Fibroblast of villous mesenchyme (primary cell): ENCODE results near the gene HEXD. TPM values are rescaled to one million over a fixed set of nuclear protein-coding genes. Genes with fewer than 3 reads are reported as not detected.

Experiments
- DNase-seq: peaks from one replicate; pipeline ENCODE4 v3.0.0-alpha.2; 2010; ENCODE audit warnings: low read depth
- H3K4me3 ChIP-seq: 2 replicates; pipeline ENCODE4 v1.5.1; 2011; ENCODE audit warnings: low read depth, mild to moderate bottlenecking, low read length
- total RNA-seq: library from RNA; depleted of rRNA; stranded (reverse); fragments of >200 nt; gene quantifications from 2 replicates; pipeline ENCODE4 v1.2.3, GENCODE V29; 2012
- TF ChIP-seq, protein P1 (sequence below): IDR thresholded peaks from 2 replicates; pipeline ENCODE4 v1.5.1; 2012; ENCODE audit warnings: low read depth, mild to moderate bottlenecking, low read length; ENCODE audit not compliant: insufficient read depth

HEXD gene
- total RNA-seq, 1 donor, result 12.5 TPM

DNA sequence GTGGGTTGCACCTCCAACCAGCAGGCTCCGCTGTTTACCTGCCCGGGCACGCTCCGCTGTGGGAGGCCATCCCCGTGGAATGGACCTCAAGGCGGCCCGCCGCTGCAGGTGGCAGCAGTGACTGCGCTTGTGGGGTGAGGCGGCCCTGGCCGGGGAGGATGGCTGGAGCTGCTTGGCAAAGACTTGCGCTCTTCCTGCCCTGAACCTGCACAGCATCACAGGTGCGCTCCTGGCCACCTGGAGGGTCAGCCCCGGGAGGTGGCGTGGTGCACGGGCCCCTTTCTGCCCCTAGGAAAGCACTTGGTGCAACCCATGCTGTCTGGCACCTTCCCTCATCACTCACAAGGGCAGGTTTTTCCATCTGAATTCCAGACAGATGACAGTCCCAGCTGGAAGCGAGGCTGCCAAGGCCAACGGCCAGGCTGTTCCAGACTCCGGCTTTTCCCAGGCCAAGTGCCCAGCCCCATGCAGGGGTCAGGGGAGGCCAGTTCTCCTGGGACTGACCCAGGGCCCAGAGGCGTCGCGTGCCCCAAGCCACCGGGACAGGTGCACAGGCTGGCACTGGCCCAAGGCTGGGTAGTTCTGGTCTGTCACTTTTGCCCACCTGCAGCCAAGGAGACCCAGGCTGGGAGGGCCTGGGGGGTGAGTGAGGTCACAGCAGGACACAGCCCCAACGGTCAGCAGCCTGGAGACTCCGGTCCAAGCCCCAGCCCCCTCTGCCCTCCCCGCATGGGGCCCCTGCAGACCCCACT lies 33.2 kb upstream of the HEXD start:
- DNase-seq, result no peak
- TF ChIP-seq, protein P1, sequence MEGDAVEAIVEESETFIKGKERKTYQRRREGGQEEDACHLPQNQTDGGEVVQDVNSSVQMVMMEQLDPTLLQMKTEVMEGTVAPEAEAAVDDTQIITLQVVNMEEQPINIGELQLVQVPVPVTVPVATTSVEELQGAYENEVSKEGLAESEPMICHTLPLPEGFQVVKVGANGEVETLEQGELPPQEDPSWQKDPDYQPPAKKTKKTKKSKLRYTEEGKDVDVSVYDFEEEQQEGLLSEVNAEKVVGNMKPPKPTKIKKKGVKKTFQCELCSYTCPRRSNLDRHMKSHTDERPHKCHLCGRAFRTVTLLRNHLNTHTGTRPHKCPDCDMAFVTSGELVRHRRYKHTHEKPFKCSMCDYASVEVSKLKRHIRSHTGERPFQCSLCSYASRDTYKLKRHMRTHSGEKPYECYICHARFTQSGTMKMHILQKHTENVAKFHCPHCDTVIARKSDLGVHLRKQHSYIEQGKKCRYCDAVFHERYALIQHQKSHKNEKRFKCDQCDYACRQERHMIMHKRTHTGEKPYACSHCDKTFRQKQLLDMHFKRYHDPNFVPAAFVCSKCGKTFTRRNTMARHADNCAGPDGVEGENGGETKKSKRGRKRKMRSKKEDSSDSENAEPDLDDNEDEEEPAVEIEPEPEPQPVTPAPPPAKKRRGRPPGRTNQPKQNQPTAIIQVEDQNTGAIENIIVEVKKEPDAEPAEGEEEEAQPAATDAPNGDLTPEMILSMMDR, result no peak
- H3K4me3 ChIP-seq, result no peak overlapping the region

DNA sequence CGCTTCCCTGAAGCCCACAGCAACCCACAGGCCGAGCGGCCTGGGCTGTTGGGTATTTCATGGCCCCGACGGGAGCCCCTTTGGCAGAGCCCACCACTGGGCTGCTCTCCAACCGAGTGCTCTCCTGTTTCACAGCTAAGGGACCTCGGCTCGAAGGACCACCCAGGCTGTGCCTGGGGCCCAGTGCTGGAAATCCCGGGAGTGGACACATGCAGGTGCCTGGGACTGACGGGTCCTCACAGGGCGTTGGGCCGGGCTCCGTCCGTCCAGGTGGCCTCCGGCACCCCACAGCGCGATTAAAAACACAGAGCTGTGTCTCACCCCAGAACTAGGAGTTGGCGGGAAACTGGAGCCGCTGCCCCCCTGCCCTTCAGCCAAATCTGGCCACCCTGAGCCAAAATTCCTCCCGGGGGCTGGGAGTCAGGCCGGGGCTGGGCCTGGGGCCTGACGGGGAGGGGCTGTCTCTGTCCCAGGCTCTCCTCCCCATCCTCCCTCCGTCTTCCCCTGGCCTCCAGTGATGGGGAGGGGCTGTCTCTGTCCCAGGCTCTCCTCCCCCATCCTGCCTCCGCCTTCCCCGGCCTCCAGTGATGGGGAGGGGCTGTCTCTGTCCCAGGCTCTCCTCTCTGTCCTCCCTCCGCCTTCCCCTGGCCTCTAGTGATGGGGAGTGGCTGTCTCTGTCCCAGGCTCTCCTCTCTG lies 32.4 kb upstream of the HEXD start:
- TF ChIP-seq, protein P1, result no peak
- DNase-seq, result no peak
- no peak overlapping the region for H3K4me3 ChIP-seq

DNA sequence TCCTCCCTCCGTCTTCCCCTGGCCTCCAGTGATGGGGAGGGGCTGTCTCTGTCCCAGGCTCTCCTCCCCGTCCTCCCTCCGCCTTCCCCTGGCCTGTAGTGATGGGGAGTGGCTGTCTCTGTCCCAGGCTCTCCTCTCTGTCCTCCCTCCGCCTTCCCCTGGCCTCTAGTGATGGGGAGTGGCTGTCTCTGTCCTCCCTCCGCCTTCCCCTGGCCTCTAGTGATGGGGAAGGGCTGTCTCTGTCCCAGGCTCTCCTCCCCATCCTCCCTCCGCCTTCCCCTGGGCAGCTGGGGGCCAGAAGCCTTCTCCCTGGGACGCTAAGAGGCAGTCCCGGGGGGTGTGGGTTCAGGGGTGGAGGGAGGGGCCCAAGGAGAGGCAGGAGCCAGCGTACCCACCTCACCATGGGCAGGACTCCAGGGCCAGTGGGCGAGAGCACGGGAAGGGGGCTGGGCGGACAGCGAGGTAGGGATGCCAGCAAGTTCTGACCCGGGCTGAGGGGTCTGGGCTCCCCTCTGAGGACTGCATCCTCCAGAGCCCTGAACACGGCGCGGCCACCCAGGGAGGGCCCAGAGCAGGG lies 31.8 kb upstream of the HEXD start:
- TF ChIP-seq, protein P1, result no peak
- no peak for DNase-seq
- no peak overlapping the region for H3K4me3 ChIP-seq

DNA sequence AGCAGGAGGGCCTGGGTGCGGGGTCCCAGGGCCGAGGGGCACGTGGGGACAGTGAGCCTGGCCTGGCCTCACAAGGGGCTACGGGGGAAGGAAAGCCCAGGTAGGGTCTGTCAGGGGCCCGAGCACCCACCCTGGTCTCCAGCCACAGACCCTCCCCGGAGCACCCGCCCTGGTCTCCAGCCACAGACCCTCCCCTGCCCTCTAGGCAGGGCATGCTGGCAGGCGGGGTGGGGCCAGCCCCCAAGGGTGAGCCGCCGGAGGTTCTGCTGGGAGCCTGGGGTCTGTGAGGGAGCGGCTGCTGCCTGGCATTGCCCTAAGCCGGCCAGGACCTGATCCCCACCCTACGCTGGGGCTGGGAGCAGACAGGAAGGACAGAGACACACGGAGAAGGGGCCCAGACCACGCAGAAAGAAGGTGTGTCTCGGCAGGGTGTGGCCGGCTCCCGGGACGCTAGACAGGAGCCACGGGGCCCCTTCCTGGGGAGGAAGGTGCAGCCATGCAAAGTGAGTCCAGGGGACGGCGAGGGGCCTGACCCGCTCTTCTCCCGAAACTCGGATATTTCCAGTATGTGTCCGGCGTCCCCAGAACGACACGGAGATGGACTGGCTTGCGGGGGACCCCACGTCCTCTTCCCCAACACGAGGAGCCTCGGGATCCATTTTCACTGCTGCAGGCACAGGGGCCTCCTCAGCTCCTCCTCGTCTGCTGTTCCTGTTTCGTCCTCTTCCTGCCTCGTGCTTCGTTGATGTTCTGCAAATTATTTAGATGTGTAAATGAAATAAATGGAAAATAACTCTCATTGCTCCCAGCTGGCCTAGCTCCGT lies 31.1 kb upstream of the HEXD start:
- TF ChIP-seq, protein P1, result no peak
- no peak overlapping the region for H3K4me3 ChIP-seq
- DNase-seq, result no peak

DNA sequence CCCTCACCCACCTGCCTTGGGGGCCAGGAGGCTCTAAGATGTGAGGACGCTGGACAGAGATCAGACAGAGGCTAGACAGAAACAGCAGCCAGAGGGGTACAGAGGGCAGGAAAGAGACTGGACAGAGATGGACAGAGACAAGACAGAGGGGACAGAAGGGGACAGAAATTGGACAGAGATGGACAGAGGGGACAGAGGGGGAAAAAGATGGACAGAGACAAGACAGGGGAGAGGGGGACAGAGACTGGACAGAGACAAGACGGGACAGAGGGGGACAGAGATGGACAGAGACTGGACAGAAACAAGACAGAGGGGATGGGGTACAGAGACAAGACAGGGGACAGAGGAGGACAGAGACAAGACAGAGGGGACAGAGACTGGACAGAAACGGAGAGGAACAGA lies 30.4 kb upstream of the HEXD start:
- H3K4me3 ChIP-seq, result no peak overlapping the region
- no peak for DNase-seq
- TF ChIP-seq, protein P1, result no peak

DNA sequence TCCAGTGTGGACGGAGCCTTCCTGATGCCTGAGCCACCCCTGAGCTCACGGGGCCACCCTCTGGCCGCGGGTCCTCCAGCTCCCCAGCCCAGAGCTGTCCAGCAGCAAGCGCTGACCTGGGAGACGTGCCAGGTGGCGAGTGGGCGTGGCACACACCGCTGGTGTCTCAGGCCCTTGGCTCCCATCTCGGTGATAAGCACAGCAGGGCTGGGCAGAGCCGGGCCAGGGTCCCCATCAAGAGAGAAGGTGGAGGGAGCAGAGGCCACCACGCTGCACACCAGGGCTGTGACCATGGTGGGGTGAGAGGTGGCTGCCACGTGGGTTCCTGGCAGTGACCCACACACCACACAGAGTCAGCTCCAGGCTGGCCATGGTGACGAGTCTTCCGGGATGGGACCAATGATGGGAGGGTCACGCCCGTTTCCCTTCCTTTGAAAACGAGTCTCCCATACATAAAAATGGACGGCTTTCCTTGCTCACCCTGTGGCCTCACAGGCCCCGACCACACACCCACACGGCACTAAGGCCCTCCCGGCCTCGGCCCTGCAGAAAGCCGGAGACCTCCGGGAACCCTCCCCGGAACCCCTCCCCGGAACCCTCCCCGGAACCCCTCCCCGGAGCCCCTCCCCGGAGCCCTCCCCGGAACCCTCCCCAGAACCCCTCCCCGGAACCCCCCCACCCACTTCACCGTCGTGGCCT lies 29.8 kb upstream of the HEXD start:
- H3K4me3 ChIP-seq, result no peak overlapping the region
- no peak for DNase-seq
- TF ChIP-seq, protein P1, result no peak
